Measurements from ENCODE around the gene ADAM19.

ADAM19 gene

GRCh38 chr5:157549954-157550549 lies 25.5 kb downstream of the ADAM19 start:
- Histone ChIP-seq H3K4ac (ENCODE audit: low read depth in 1 of 2, low read length in 2 of 2) (no peak overlapping the region), H3K36me3 (ENCODE audit: control insufficient read depth in 1 of 2, insufficient read depth in 2 of 2, low read depth in 1 of 2, low read length in 2 of 2) (peaks cover 0 to 8% of the 10 kb centered on the region in 2 experiments), H2BK5ac (ENCODE audit: low read depth, low read length, poor library complexity, severe bottlenecking) (no peak overlapping the region), H3K79me1 (replicated peaks; ENCODE audit: low read length, poor library complexity, severe bottlenecking) (no peaks in the 10 kb centered on the region), H3K9me3 (ENCODE audit: control insufficient read depth, low read length) (no peaks in the 10 kb centered on the region), H3K4me2 (ENCODE audit: low read length, poor library complexity, severe bottlenecking) (no peak overlapping the region), H3K14ac (ENCODE audit: low read length in 2 of 2) (no peak overlapping the region), H3K23ac (ENCODE audit: low read length in 2 of 2) (no peak overlapping the region), H3K9ac (ENCODE audit: low read length) (no peak overlapping the region), H2AK5ac (ENCODE audit: low read length, severe bottlenecking) (peak overlapping the region; percentile 92), H3K27ac (ENCODE audit: low read length, poor library complexity, severe bottlenecking) (peak overlapping the region; percentile 40), H4K8ac (ENCODE audit: low read length) (no peak overlapping the region), H2BK12ac (ENCODE audit: low read length in 2 of 2) (no peak overlapping the region), H3K4me1 (ENCODE audit: control insufficient read depth, insufficient read depth, low read depth, low read length) (peaks cover 14% of the 10 kb centered on the region), H2BK120ac (ENCODE audit: low read depth, low read length) (no peak overlapping the region), H3K18ac (ENCODE audit: low read depth in 1 of 2, low read length in 2 of 2) (no peak overlapping the region), H2BK15ac (ENCODE audit: low read depth, poor library complexity, severe bottlenecking) (no peak overlapping the region), H3K27me3 (ENCODE audit: control insufficient read depth in 1 of 2, insufficient read depth in 1 of 2, low read length in 2 of 2) (no peaks in the 10 kb centered on the region), H3K4me3 (ENCODE audit: insufficient read depth in 1 of 2, low read depth in 1 of 2, low read length in 2 of 2) (no peak overlapping the region), H2AFZ (ENCODE audit: low read depth, low read length) (no peak overlapping the region), H4K91ac (ENCODE audit: low read length) (no peak overlapping the region)
- DNase-seq = no peak
- WGBS = 91% methylated on average over 4 of the region's 5 CpGs

- Histone ChIP-seq H3K14ac (ENCODE audit: low read length in 2 of 2) (no peak overlapping the region), H3K4ac (ENCODE audit: low read depth in 1 of 2, low read length in 2 of 2) (no peak overlapping the region), H3K9ac (ENCODE audit: low read length) (peak overlapping the region; percentile 62), H2BK120ac (ENCODE audit: low read depth, low read length) (no peak overlapping the region), H3K23ac (ENCODE audit: low read length in 2 of 2) (no peak overlapping the region), H2BK12ac (ENCODE audit: low read length in 2 of 2) (no peak overlapping the region), H2BK5ac (ENCODE audit: low read depth, low read length, poor library complexity, severe bottlenecking) (peak overlapping the region; percentile 88), H3K9me3 (ENCODE audit: control insufficient read depth, low read length) (no peaks in the 10 kb centered on the region), H3K36me3 (ENCODE audit: control insufficient read depth in 1 of 2, insufficient read depth in 2 of 2, low read depth in 1 of 2, low read length in 2 of 2) (peaks cover 0 to 11% of the 10 kb centered on the region in 2 experiments), H3K18ac (ENCODE audit: low read depth in 1 of 2, low read length in 2 of 2) (no peak overlapping the region), H2AFZ (ENCODE audit: low read depth, low read length) (no peak overlapping the region), H3K4me3 (ENCODE audit: insufficient read depth in 1 of 2, low read depth in 1 of 2, low read length in 2 of 2) (peak overlapping the region in 1 of 2 experiments; percentile 54), H3K27ac (ENCODE audit: low read length, poor library complexity, severe bottlenecking) (peak overlapping the region; percentile 89), H3K4me1 (ENCODE audit: control insufficient read depth, insufficient read depth, low read depth, low read length) (peaks cover 13% of the 10 kb centered on the region), H2BK15ac (ENCODE audit: low read depth, poor library complexity, severe bottlenecking) (no peak overlapping the region), H2AK5ac (ENCODE audit: low read length, severe bottlenecking) (peak overlapping the region; percentile 97), H4K91ac (ENCODE audit: low read length) (no peak overlapping the region), H3K79me1 (replicated peaks; ENCODE audit: low read length, poor library complexity, severe bottlenecking) (peaks cover 2% of the 10 kb centered on the region), H4K8ac (ENCODE audit: low read length) (no peak overlapping the region), H3K27me3 (ENCODE audit: control insufficient read depth in 1 of 2, insufficient read depth in 1 of 2, low read length in 2 of 2) (no peaks in the 10 kb centered on the region), H3K4me2 (ENCODE audit: low read length, poor library complexity, severe bottlenecking) (peak overlapping the region; percentile 37)
- no peak for DNase-seq
- 47% methylated on average over 1 of the region's 3 CpGs for WGBS
Measured at GRCh38 chr5:157549283-157549629, 26.3 kb downstream of the ADAM19 start.

- peak overlapping the region; percentile 37 for H3K4me2 ChIP-seq (ENCODE audit: low read length, poor library complexity, severe bottlenecking)
- H3K9me3 ChIP-seq (ENCODE audit: control insufficient read depth, low read length) = no peaks in the 10 kb centered on the region
- H3K23ac ChIP-seq (ENCODE audit: low read length in 2 of 2) = no peak overlapping the region
Measured at GRCh38 chr5:157548513-157549282, 26.9 kb downstream of the ADAM19 start.

GRCh38 chr5:157547941-157548512 lies 27.5 kb downstream of the ADAM19 start:
- H3K23ac ChIP-seq (ENCODE audit: low read length in 2 of 2) = no peak overlapping the region
- no peak overlapping the region for H4K91ac ChIP-seq (ENCODE audit: low read length)
- H3K36me3 ChIP-seq (ENCODE audit: control insufficient read depth in 1 of 2, insufficient read depth in 2 of 2, low read depth in 1 of 2, low read length in 2 of 2) = peaks cover 0 to 12% of the 10 kb centered on the region in 2 experiments
- H3K4me1 ChIP-seq (ENCODE audit: control insufficient read depth, insufficient read depth, low read depth, low read length) = peaks cover 13% of the 10 kb centered on the region
- H3K4ac ChIP-seq (ENCODE audit: low read depth in 1 of 2, low read length in 2 of 2) = peak overlapping the region in 1 of 2 experiments; percentile 24
- no peak overlapping the region for H2BK12ac ChIP-seq (ENCODE audit: low read length in 2 of 2)
- H3K27ac ChIP-seq (ENCODE audit: low read length, poor library complexity, severe bottlenecking) = peak overlapping the region; percentile 89
- H3K79me1 ChIP-seq (replicated peaks; ENCODE audit: low read length, poor library complexity, severe bottlenecking) = peaks cover 2% of the 10 kb centered on the region
- DNase-seq = no peak
- peak overlapping the region; percentile 76 for H2AK5ac ChIP-seq (ENCODE audit: low read length, severe bottlenecking)
- no peak overlapping the region for H2BK5ac ChIP-seq (ENCODE audit: low read depth, low read length, poor library complexity, severe bottlenecking)
- H2AFZ ChIP-seq (ENCODE audit: low read depth, low read length) = no peak overlapping the region
- H3K18ac ChIP-seq (ENCODE audit: low read depth in 1 of 2, low read length in 2 of 2) = no peak overlapping the region
- no peaks in the 10 kb centered on the region for H3K9me3 ChIP-seq (ENCODE audit: control insufficient read depth, low read length)
- H2BK120ac ChIP-seq (ENCODE audit: low read depth, low read length) = no peak overlapping the region
- no peak overlapping the region for H3K14ac ChIP-seq (ENCODE audit: low read length in 2 of 2)
- H4K8ac ChIP-seq (ENCODE audit: low read length) = no peak overlapping the region
- WGBS = 88% methylated on average over 1 of the region's 3 CpGs
- H2BK15ac ChIP-seq (ENCODE audit: low read depth, poor library complexity, severe bottlenecking) = no peak overlapping the region
- peak overlapping the region; percentile 26 for H3K9ac ChIP-seq (ENCODE audit: low read length)
- H3K4me2 ChIP-seq (ENCODE audit: low read length, poor library complexity, severe bottlenecking) = no peak overlapping the region
- H3K27me3 ChIP-seq (ENCODE audit: control insufficient read depth in 1 of 2, insufficient read depth in 1 of 2, low read length in 2 of 2) = no peaks in the 10 kb centered on the region
- H3K4me3 ChIP-seq (ENCODE audit: insufficient read depth in 1 of 2, low read depth in 1 of 2, low read length in 2 of 2) = no peak overlapping the region

More at GRCh38 chr5:157548513-157549282, 26.9 kb downstream of the ADAM19 start:
- Histone ChIP-seq H2BK15ac (ENCODE audit: low read depth, poor library complexity, severe bottlenecking) (no peak overlapping the region), H3K18ac (ENCODE audit: low read depth in 1 of 2, low read length in 2 of 2) (peak overlapping the region; percentile 72 to 91), H3K79me1 (replicated peaks; ENCODE audit: low read length, poor library complexity, severe bottlenecking) (peaks cover 2% of the 10 kb centered on the region), H2BK5ac (ENCODE audit: low read depth, low read length, poor library complexity, severe bottlenecking) (peak overlapping the region; percentile 88), H3K9ac (ENCODE audit: low read length) (peak overlapping the region; percentile 62), H2AFZ (ENCODE audit: low read depth, low read length) (no peak overlapping the region), H3K27me3 (ENCODE audit: control insufficient read depth in 1 of 2, insufficient read depth in 1 of 2, low read length in 2 of 2) (no peaks in the 10 kb centered on the region), H3K4me1 (ENCODE audit: control insufficient read depth, insufficient read depth, low read depth, low read length) (peaks cover 13% of the 10 kb centered on the region), H2BK120ac (ENCODE audit: low read depth, low read length) (no peak overlapping the region), H4K91ac (ENCODE audit: low read length) (peak overlapping the region; percentile 34), H4K8ac (ENCODE audit: low read length) (no peak overlapping the region), H3K4me3 (ENCODE audit: insufficient read depth in 1 of 2, low read depth in 1 of 2, low read length in 2 of 2) (peak overlapping the region in 1 of 2 experiments; percentile 46), H3K27ac (ENCODE audit: low read length, poor library complexity, severe bottlenecking) (peak overlapping the region; percentile 89), H3K36me3 (ENCODE audit: control insufficient read depth in 1 of 2, insufficient read depth in 2 of 2, low read depth in 1 of 2, low read length in 2 of 2) (peaks cover 0 to 12% of the 10 kb centered on the region in 2 experiments), H2BK12ac (ENCODE audit: low read length in 2 of 2) (peak overlapping the region; percentile 72 to 85), H2AK5ac (ENCODE audit: low read length, severe bottlenecking) (peak overlapping the region; percentile 97), H3K4ac (ENCODE audit: low read depth in 1 of 2, low read length in 2 of 2) (peak overlapping the region in 1 of 2 experiments; percentile 24), H3K14ac (ENCODE audit: low read length in 2 of 2) (no peak overlapping the region)
- 65% methylated on average over 1 of the region's 4 CpGs for WGBS
- DNase-seq = peak; percentile 82

Data from mesenchymal stem cell (in vitro differentiated cells and primary cell).